Bronchial epithelial cell (primary cell): ENCODE results near the gene OR2AT4. TPM values are rescaled to one million over a fixed set of nuclear protein-coding genes. Genes with fewer than 3 reads are reported as not detected.
A peak's percentile ranks its signal among the peaks of the same experiment; 100 is the strongest.
"Not testable (repeated sequence)": the region's sequence is repeated elsewhere in the genome, so short reads cannot be mapped to it uniquely, and the experiment has no call there.

Experiments used
- DNase-seq: peaks from one replicate; pipeline ENCODE4 v3.0.0-alpha.2; 2010; ENCODE audit warnings: low read depth
- FAIRE-seq: peaks from 2 replicates; lab custom pipeline; 2011; peaks lifted over from hg19 to GRCh38; lab: Jason Lieb, UNC
- H3K27me3 ChIP-seq: 2 replicates; pipeline ENCODE4 v1.5.1; 2011; ENCODE audit warnings: low read length; ENCODE audit not compliant: control insufficient read depth, insufficient read depth
- H3K36me3 ChIP-seq: 2 replicates; pipeline ENCODE4 v1.5.1; 2011; ENCODE audit warnings: low read length; ENCODE audit not compliant: control insufficient read depth, insufficient read depth
- H3K4me3 ChIP-seq: 2 replicates; pipeline ENCODE4 v1.5.1; 2011; ENCODE audit warnings: mild to moderate bottlenecking, low read depth, low read length, control low read depth
- total RNA-seq: library from RNA; depleted of rRNA; stranded (reverse); fragments of >200 nt; gene quantifications from 2 replicates; pipeline ENCODE4 v1.2.1, GENCODE V29; 2014
- TF ChIP-seq, protein P1 (sequence below): IDR thresholded peaks from 2 replicates; pipeline ENCODE4 v1.5.1; 2011; ENCODE audit warnings: mild to moderate bottlenecking, moderate library complexity, low read length, control low read depth, inconsistent platforms; ENCODE audit not compliant: insufficient read depth, severe bottlenecking

Gene OR2AT4
- total RNA-seq, 1 donor from 2014 or later = not detected

- DNase-seq (no peak), FAIRE-seq (no peak)
- Histone ChIP-seq H3K4me3 (no peak overlapping the region), H3K36me3 (no peaks in the 10 kb centered on the region), H3K27me3 (peaks cover 1% of the 10 kb centered on the region)
- TF ChIP-seq, protein P1, sequence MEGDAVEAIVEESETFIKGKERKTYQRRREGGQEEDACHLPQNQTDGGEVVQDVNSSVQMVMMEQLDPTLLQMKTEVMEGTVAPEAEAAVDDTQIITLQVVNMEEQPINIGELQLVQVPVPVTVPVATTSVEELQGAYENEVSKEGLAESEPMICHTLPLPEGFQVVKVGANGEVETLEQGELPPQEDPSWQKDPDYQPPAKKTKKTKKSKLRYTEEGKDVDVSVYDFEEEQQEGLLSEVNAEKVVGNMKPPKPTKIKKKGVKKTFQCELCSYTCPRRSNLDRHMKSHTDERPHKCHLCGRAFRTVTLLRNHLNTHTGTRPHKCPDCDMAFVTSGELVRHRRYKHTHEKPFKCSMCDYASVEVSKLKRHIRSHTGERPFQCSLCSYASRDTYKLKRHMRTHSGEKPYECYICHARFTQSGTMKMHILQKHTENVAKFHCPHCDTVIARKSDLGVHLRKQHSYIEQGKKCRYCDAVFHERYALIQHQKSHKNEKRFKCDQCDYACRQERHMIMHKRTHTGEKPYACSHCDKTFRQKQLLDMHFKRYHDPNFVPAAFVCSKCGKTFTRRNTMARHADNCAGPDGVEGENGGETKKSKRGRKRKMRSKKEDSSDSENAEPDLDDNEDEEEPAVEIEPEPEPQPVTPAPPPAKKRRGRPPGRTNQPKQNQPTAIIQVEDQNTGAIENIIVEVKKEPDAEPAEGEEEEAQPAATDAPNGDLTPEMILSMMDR = no peak
Observed at GRCh38 chr11:75101424-75102128, 4.9 kb upstream of the OR2AT4 start.

DNA sequence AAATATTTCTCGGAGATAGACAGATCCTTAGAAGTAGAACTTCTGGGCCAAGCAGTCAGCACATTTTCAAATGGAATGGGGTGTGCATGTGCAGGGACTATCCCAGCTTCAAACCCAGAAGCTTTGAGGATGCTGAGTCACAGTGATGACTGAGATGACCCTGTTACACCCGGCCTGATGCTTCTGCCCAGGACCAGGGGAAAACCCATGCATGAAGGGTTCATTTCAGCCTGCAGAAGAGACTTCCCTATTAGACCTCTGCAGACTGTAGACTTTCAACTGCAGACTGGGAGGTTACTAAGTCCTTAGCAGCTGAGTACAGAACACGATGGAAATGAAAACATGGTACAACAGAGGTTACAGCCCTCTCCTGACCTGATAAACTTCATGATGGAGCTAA is 3.6 kb upstream of the OR2AT4 start:
- TF ChIP-seq, protein P1 = no peak
- no peak overlapping the region for H3K4me3 ChIP-seq
- no peaks in the 10 kb centered on the region for H3K36me3 ChIP-seq
- peaks cover 1% of the 10 kb centered on the region for H3K27me3 ChIP-seq
- no peak for FAIRE-seq
- peak; percentile 77 for DNase-seq

DNA sequence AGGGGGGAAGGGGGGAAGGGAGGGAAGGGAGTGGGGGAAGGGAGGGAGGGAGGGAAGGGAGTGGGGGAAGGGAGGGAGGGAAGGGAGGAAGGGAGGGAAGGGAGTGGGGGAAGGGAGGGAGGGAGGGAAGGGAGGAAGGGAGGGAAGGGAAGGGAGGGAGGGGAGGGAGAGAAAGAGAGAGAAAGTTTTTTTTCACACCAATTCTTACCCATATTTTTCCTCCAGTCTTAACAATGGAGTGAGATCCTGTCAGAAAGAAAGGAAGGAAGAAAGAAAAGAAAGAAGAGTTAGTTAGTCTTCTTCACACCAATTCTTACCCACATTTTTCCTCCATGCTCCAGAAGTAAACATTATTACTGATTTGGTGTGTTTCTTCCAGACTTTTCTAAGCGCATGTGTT is 3.0 kb upstream of the OR2AT4 start:
- FAIRE-seq = no peak
- H3K36me3 ChIP-seq = no peaks in the 10 kb centered on the region
- no peak for DNase-seq

DNA sequence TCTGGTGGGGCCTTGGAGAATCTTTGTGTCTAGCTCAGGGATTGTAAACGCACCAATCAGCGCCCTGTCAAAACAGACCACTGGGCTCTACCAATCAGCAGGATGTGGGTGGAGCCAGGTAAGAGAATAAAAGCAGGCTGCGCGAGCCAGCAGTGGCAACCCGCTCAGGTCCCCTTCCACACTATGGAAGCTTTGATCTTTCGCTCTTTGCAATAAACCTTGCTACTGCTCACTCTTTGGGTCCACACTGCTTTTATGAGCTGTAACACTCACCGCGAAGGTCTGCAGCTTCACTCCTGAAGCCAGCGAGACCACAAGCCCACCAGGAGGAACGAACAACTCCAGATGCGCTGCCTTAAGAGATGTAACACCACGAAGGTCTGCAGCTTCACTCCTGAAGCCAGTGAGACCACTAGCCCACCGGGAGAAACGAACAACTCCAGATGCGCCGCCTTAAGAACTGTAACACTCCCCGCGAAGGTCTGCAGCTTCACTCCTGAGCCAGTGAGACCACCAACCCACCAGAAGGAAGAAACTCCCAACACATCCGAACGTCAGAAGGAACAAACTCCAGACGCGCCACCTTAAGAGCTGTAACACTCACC is 2.3 kb upstream of the OR2AT4 start:
- H3K4me3 ChIP-seq, FAIRE-seq, H3K27me3 ChIP-seq, DNase-seq, H3K36me3 ChIP-seq: not testable (repeated sequence)

More for the DNA sequence above, 3.0 kb upstream of the OR2AT4 start:
- H3K4me3 ChIP-seq = no peak overlapping the region
- TF ChIP-seq, protein P1 = no peak
- peaks cover 1% of the 10 kb centered on the region for H3K27me3 ChIP-seq

GRCh38 chr11:75098181-75098580 is 1.5 kb upstream of the OR2AT4 start:
- DNase-seq, H3K36me3 ChIP-seq, FAIRE-seq, H3K4me3 ChIP-seq, H3K27me3 ChIP-seq: not testable (repeated sequence)

- H3K4me3 ChIP-seq = no peak overlapping the region
- FAIRE-seq (no peak), DNase-seq (no peak)
- TF ChIP-seq, protein P1 = no peak
- no peaks in the 10 kb centered on the region for H3K36me3 ChIP-seq
- peaks cover 1% of the 10 kb centered on the region for H3K27me3 ChIP-seq
Observed at GRCh38 chr11:75097173-75097557, 489 bp upstream of the OR2AT4 start.

DNA sequence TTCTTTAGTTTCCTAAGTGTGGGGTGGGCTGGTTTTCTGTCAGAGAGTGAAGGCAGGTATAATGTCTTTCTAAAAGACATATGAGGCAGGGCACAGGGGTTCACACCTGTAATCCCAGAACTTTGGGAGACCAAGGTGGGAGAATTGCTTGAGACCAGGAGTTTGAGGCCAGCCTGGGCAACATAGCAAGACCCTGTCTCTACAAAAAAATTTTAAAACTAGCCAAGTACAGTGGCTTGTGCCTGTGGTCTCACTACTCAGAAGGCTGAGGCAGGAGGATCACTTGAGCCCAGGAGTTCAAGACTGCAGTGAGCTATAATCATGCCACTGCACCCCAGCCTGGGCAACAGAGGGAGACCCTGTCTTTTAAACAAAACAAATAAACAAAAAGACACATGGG is 2.3 kb downstream of the OR2AT4 start:
- H3K27me3 ChIP-seq, FAIRE-seq, DNase-seq, H3K4me3 ChIP-seq, H3K36me3 ChIP-seq: not testable (repeated sequence)
